Uterus (tissue), 2 donors: ENCODE data around the gene SPATA1.

Source experiments
- CTCF ChIP-seq, 4 experiments: fragments of 200-600 bp in 2 of 4; fragments of 450-650 bp in 2 of 4; sonication (generic) in 2 of 4; IDR thresholded peaks; one replicate each; pipeline ENCODE4 v1.5.1; 2016 to 2019; ENCODE audit warnings: antibody characterized with exemption in 4 of 4, mild to moderate bottlenecking in 2 of 4, moderate library complexity in 1 of 4
- POLR2A ChIP-seq, 2 donors: fragments of 450-650 bp; IDR thresholded peaks; one replicate each; pipeline ENCODE4 v1.6.1; 2016; ENCODE audit warnings: antibody characterized with exemption in 2 of 2, mild to moderate bottlenecking in 1 of 2, moderate library complexity in 1 of 2

- TF ChIP-seq CTCF (IDR thresholded peaks at IDR 0.05) (peak in 2 of 4 experiments; percentile 14 to 25), POLR2A (IDR thresholded peaks at IDR 0.05) (no peak)
These were observed 35.5 kb downstream of the SPATA1 start for GRCh38 chr1:84541679-84542078.
